ENCODE measurements around the gene CCDC171.

DNA sequence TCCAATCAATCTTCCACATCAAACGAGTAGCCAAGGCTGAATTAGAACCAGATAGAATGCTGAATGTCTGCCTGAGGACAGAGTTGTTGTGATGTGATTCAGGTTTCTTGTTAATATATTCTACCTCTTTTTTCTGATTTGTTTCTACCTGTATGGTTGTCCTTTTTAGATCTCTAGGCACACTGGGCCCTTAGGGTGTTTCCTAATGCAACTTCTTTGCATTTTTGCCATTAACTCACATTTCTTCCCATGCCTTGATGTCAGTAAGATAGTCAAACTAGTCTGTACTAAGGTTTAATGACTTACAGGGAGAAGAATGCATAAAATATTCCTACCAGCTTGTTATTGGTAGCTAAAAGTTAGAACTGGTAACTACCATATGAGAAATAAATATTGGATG, 413.6 kb downstream of the CCDC171 start:
- TF ChIP-seq, protein P1, sequence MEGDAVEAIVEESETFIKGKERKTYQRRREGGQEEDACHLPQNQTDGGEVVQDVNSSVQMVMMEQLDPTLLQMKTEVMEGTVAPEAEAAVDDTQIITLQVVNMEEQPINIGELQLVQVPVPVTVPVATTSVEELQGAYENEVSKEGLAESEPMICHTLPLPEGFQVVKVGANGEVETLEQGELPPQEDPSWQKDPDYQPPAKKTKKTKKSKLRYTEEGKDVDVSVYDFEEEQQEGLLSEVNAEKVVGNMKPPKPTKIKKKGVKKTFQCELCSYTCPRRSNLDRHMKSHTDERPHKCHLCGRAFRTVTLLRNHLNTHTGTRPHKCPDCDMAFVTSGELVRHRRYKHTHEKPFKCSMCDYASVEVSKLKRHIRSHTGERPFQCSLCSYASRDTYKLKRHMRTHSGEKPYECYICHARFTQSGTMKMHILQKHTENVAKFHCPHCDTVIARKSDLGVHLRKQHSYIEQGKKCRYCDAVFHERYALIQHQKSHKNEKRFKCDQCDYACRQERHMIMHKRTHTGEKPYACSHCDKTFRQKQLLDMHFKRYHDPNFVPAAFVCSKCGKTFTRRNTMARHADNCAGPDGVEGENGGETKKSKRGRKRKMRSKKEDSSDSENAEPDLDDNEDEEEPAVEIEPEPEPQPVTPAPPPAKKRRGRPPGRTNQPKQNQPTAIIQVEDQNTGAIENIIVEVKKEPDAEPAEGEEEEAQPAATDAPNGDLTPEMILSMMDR (IDR thresholded peaks at IDR 0.05; ENCODE audit: insufficient read depth, low read length, poor library complexity, severe bottlenecking), result no peak
- no peak for TF ChIP-seq EZH2phosphoT487 (conservative IDR thresholded peaks at IDR 0.05; ENCODE audit: low read length)

Data from SU-DHL-6 (cell line).